ENCODE results near the gene RBFOX2.
"Not testable (repeated sequence)": the region's sequence is repeated elsewhere in the genome, so short reads cannot be mapped to it uniquely, and the experiment has no call there.

RBFOX2 gene

DNA sequence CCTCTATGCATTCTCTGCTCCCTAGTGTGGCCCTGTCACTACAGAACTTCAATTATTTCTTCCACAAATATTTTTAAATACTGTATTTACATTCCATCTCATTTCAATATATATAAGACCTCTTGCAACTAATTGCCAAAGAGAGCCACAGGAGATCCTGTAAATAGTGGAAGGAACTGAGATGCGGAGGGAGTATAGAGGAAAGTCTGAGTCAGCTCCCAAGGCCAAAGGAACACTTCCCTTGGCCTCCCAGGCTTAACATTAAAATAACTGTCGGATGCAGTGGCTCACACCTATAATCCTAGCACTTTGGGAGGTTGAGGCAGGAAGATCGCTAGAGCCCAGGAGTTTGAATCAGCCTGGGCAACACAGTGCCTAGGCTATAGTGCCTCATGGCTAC is 31.2 kb downstream of the RBFOX2 start:
- peaks cover 31% of the 10 kb centered on the region for H3K36me3 Mint-ChIP-seq (ENCODE audit: low read depth)
- peaks cover 14% of the 10 kb centered on the region for H3K9me3 Mint-ChIP-seq
- no peak overlapping the region for H3K27ac Mint-ChIP-seq
- H3K4me1 Mint-ChIP-seq: peaks cover 58% of the 10 kb centered on the region
- DNase-seq: no peak
- peaks cover 4% of the 10 kb centered on the region for H3K27me3 Mint-ChIP-seq (ENCODE audit: low read depth, poor library complexity)
- TF ChIP-seq, protein P1, sequence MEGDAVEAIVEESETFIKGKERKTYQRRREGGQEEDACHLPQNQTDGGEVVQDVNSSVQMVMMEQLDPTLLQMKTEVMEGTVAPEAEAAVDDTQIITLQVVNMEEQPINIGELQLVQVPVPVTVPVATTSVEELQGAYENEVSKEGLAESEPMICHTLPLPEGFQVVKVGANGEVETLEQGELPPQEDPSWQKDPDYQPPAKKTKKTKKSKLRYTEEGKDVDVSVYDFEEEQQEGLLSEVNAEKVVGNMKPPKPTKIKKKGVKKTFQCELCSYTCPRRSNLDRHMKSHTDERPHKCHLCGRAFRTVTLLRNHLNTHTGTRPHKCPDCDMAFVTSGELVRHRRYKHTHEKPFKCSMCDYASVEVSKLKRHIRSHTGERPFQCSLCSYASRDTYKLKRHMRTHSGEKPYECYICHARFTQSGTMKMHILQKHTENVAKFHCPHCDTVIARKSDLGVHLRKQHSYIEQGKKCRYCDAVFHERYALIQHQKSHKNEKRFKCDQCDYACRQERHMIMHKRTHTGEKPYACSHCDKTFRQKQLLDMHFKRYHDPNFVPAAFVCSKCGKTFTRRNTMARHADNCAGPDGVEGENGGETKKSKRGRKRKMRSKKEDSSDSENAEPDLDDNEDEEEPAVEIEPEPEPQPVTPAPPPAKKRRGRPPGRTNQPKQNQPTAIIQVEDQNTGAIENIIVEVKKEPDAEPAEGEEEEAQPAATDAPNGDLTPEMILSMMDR (IDR thresholded peaks at IDR 0.05): no peak
- no peak overlapping the region for H3K4me3 Mint-ChIP-seq

DNA sequence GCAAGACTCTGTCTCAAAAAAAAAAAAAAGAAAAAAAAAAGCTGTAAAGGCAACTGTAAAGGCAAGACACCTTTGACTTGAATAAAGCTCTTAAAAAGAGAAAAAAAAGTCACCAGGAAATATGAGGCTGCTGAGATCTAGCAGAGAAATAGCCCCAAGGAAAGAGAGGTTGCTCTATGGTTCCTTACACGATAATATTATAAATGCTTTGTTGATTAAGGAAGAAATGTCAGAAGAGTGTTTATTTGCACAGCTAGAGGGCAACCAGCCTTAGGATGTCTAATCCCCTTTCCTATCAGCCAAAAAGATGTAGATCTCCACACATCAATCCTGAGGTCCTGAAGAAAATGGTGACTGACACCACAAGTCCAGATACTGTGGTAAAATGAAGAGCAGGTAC is 32.0 kb downstream of the RBFOX2 start:
- peaks cover 4% of the 10 kb centered on the region for H3K27me3 Mint-ChIP-seq (ENCODE audit: low read depth, poor library complexity)
- no peak overlapping the region for H3K4me3 Mint-ChIP-seq
- H3K9me3 Mint-ChIP-seq: peaks cover 14% of the 10 kb centered on the region
- peaks cover 64% of the 10 kb centered on the region for H3K4me1 Mint-ChIP-seq
- TF ChIP-seq, protein P1 (IDR thresholded peaks at IDR 0.05): no peak
- DNase-seq: no peak
- peaks cover 31% of the 10 kb centered on the region for H3K36me3 Mint-ChIP-seq (ENCODE audit: low read depth)
- peak overlapping the region; percentile 33 for H3K27ac Mint-ChIP-seq

DNA sequence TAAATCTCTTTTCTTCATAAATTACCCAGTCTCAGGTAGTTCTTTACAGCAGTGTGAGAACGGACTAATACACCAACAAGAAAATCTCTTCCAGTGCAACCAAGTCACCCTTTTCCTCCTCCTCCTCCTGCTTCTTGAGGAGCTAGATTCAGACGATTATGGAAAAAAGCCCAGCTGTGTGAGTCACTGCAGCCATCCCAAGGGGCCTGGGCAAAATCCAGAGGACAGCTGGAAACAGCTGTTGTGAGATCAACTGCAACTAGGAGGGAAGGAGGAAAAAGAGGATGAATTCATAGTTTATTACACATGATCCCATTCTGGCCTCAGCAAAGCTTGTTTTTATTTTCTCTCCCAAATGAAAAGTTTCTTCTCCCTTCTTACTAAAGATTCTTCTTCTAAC is 32.9 kb downstream of the RBFOX2 start:
- TF ChIP-seq, protein P1 (IDR thresholded peaks at IDR 0.05): no peak
- Mint-ChIP-seq H3K4me3 (no peak overlapping the region), H3K4me1 (peaks cover 59% of the 10 kb centered on the region), H3K36me3 (ENCODE audit: low read depth) (peaks cover 31% of the 10 kb centered on the region), H3K27ac (peak overlapping the region; percentile 90), H3K9me3 (peaks cover 14% of the 10 kb centered on the region), H3K27me3 (ENCODE audit: low read depth, poor library complexity) (peaks cover 4% of the 10 kb centered on the region)
- no peak for DNase-seq

DNA sequence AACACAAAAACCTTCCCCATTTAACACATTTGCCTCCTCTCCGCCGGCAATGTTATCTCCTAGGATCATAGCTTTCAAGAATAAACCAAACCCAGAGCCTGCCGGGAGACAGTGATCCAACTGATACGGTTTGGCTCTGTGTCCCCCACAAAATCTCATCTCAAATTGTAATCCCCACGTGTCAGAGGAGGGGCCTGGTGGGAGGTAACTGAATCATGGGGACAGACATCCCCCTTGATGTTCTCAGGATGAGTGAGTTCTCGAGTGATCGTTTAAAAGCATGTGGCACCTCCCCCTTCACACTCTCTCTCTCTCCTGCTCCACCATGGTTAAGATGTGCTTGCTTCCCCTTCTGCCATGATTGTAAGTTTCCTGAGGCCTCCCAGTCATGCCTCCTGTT is 33.3 kb downstream of the RBFOX2 start:
- H3K27me3 Mint-ChIP-seq (ENCODE audit: low read depth, poor library complexity): peaks cover 4% of the 10 kb centered on the region

DNA sequence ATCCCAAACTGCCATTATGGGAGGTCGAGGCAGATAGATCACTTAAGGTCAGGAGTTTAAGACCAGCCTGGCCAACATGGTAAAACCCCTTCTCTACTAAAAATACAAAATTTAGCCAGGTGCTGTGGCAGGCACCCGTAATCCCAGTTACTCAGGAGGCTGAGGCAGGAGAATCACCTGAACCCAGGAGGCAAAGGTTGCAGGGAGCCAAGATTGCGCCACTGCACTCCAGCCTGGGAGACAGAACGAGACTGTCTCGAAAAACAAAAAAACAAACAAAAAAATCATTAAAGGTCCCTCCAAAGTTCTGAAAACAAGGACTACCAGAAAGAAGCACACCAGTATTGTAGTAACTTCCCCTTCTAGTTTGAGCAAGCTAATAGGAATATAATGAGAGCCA is 34.9 kb downstream of the RBFOX2 start:
- H3K36me3 Mint-ChIP-seq (ENCODE audit: low read depth): peaks cover 25% of the 10 kb centered on the region
- peaks cover 47% of the 10 kb centered on the region for H3K4me1 Mint-ChIP-seq
- H3K27ac Mint-ChIP-seq; DNase-seq; H3K4me3 Mint-ChIP-seq; H3K27me3 Mint-ChIP-seq (ENCODE audit: low read depth, poor library complexity): not testable (repeated sequence)
- H3K9me3 Mint-ChIP-seq: peaks cover 14% of the 10 kb centered on the region

More for the DNA sequence above, 33.3 kb downstream of the RBFOX2 start:
- H3K27ac Mint-ChIP-seq: peak overlapping the region; percentile 90
- no peak for DNase-seq
- TF ChIP-seq, protein P1 (IDR thresholded peaks at IDR 0.05): no peak
- peaks cover 55% of the 10 kb centered on the region for H3K4me1 Mint-ChIP-seq
- peaks cover 31% of the 10 kb centered on the region for H3K36me3 Mint-ChIP-seq (ENCODE audit: low read depth)
- no peak overlapping the region for H3K4me3 Mint-ChIP-seq
- H3K9me3 Mint-ChIP-seq: peaks cover 14% of the 10 kb centered on the region

DNA sequence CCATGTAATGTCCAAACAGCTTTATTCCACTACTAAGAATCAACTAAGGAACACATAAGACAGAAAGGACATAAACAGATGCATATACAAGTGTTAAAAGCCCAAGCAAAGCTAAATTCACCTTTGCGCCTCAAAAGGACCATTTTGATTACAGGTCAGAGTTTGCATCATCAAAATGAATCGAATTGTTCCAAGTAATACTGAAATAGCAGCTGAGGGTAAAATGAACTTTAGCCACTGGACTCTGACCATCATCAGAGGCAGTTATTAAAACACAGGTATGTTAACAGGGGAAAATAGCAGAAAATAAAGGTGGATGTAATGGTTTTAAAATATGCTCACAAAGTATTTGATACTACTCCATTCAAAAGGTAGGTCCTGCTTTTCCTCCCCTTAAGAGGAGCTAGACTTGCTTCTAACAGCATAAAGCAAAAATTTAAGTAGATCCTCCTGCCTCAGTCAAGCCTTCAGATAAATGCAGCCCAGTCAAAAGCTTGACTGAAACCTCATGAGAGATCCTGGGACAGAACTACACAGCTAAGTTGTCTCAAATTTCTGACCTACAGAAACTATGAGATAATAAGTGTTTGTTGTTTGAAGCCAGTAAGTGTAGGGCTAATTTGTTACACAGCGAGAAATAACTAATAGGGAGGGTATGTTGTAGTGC is 35.4 kb downstream of the RBFOX2 start:
- H3K4me1 Mint-ChIP-seq: peaks cover 45% of the 10 kb centered on the region
- H3K27ac Mint-ChIP-seq: no peak overlapping the region
- H3K36me3 Mint-ChIP-seq (ENCODE audit: low read depth): peaks cover 20% of the 10 kb centered on the region
- DNase-seq: no peak
- H3K9me3 Mint-ChIP-seq: peaks cover 14% of the 10 kb centered on the region
- no peak overlapping the region for H3K4me3 Mint-ChIP-seq
- peaks cover 4% of the 10 kb centered on the region for H3K27me3 Mint-ChIP-seq (ENCODE audit: low read depth, poor library complexity)
- TF ChIP-seq, protein P1 (IDR thresholded peaks at IDR 0.05): no peak

Measured in nephron progenitor cell (in vitro differentiated cells).